Ishikawa (cell line): ENCODE measurements around the gene RANBP9.

Source experiments
- CEBPB ChIP-seq: IDR thresholded peaks from 2 replicates; pipeline ENCODE4 v1.6.1; 2012
- EGR1 ChIP-seq: IDR thresholded peaks from 2 replicates; pipeline ENCODE4 v1.6.1; 2012
- EP300 ChIP-seq: IDR thresholded peaks from 2 replicates; pipeline ENCODE4 v1.6.1; 2012; ENCODE audit warnings: borderline replicate concordance
- MAX ChIP-seq: IDR thresholded peaks from 2 replicates; pipeline ENCODE4 v1.6.1; 2012
- NFIC ChIP-seq: IDR thresholded peaks from 2 replicates; pipeline ENCODE4 v1.6.1; 2012
- RAD21 ChIP-seq: IDR thresholded peaks from 2 replicates; pipeline ENCODE4 v1.6.1; 2012; ENCODE audit warnings: low read depth
- REST ChIP-seq: IDR thresholded peaks from 2 replicates; pipeline ENCODE4 v1.6.1; 2012; ENCODE audit warnings: low read depth, mild to moderate bottlenecking
- TCF12 ChIP-seq: IDR thresholded peaks from 2 replicates; pipeline ENCODE4 v1.6.1; 2012; ENCODE audit warnings: low read depth
- TEAD4 ChIP-seq: IDR thresholded peaks from 2 replicates; pipeline ENCODE4 v1.6.1; 2012
- USF1 ChIP-seq: IDR thresholded peaks from 2 replicates; pipeline ENCODE4 v1.6.1; 2012
- YY1 ChIP-seq: IDR thresholded peaks from 2 replicates; pipeline ENCODE4 v1.6.1; 2012; ENCODE audit warnings: low read depth
- ZBTB7A ChIP-seq: IDR thresholded peaks from 2 replicates; pipeline ENCODE4 v1.6.1; 2012; ENCODE audit warnings: low read depth

GRCh38 chr6:13743736-13744127, 32.1 kb upstream of the RANBP9 start:
- TF ChIP-seq TCF12: no peak
- TF ChIP-seq RAD21: no peak
- no peak for TF ChIP-seq NFIC
- TF ChIP-seq MAX: no peak
- no peak for TF ChIP-seq EP300
- TF ChIP-seq ZBTB7A: no peak
- no peak for TF ChIP-seq REST
- no peak for TF ChIP-seq EGR1
- TF ChIP-seq USF1: no peak
- no peak for TF ChIP-seq YY1
- no peak for TF ChIP-seq TEAD4
- TF ChIP-seq CEBPB: no peak
